SK-N-SH treated with all-trans-retinoic acid at 6 μM for 48 hours (cell line): ENCODE data around the gene CD48.

Source experiments
- ATAC-seq: fragments of 200-7000 bp; cut with Tn5 transposase; 3 replicates; pipeline ENCODE4 v1.9.1; 2020; ENCODE audit warnings: mild to moderate bottlenecking, moderate library complexity
- ARNTL ChIP-seq: fragments of 450-650 bp; formaldehyde crosslinking; IDR thresholded peaks from 2 replicates; pipeline ENCODE4 v1.5.0; 2020; ENCODE audit warnings: low read depth, mild to moderate bottlenecking, moderate library complexity, borderline replicate concordance
- CREB5 ChIP-seq: fragments of 250-450 bp; sonication (Bioruptor Pico); IDR thresholded peaks from 2 replicates; pipeline ENCODE4 v1.5.1; 2020; ENCODE audit warnings: low read depth, mild to moderate bottlenecking, moderate library complexity
- CSDC2 ChIP-seq: fragments of 250-450 bp; sonication (Bioruptor Pico); IDR thresholded peaks from 2 replicates; pipeline ENCODE4 v1.5.0; 2020; ENCODE audit warnings: mild to moderate bottlenecking, moderate library complexity
- CSRNP3 ChIP-seq: fragments of 250-450 bp; sonication (Bioruptor Pico); IDR thresholded peaks from 2 replicates; pipeline ENCODE4 v1.5.1; 2021; ENCODE audit warnings: mild to moderate bottlenecking, moderate library complexity
- ESRRG ChIP-seq: fragments of 250-450 bp; sonication (Bioruptor Pico); IDR thresholded peaks from 2 replicates; pipeline ENCODE4 v1.6.1; 2021; ENCODE audit warnings: mild to moderate bottlenecking
- GLIS3 ChIP-seq: fragments of 250-450 bp; sonication (Bioruptor Pico); IDR thresholded peaks from 2 replicates; pipeline ENCODE4 v1.5.0; 2020; ENCODE audit warnings: mild to moderate bottlenecking, moderate library complexity
- OSR1 ChIP-seq: fragments of 250-450 bp; sonication (Bioruptor Pico); IDR thresholded peaks from 2 replicates; pipeline ENCODE4 v1.8.0; 2022; ENCODE audit warnings: moderate library complexity, mild to moderate bottlenecking, inconsistent platforms
- PATZ1 ChIP-seq: fragments of 250-450 bp; sonication (Bioruptor Pico); IDR thresholded peaks from 2 replicates; pipeline ENCODE4 v1.8.0; 2020; ENCODE audit warnings: mild to moderate bottlenecking, moderate library complexity, borderline replicate concordance
- POU6F1 ChIP-seq: fragments of 250-450 bp; sonication (Bioruptor Pico); IDR thresholded peaks from 2 replicates; pipeline ENCODE4 v1.8.0; 2021; ENCODE audit warnings: low read depth, mild to moderate bottlenecking, moderate library complexity, borderline replicate concordance
- RARB ChIP-seq: fragments of 250-450 bp; sonication (Bioruptor Pico); IDR thresholded peaks from 2 replicates; pipeline ENCODE4 v1.8.0; 2021; ENCODE audit warnings: mild to moderate bottlenecking, moderate library complexity
- TCF4 ChIP-seq: fragments of 250-450 bp; sonication (Bioruptor Pico); IDR thresholded peaks from 2 replicates; pipeline ENCODE4 v1.8.0; 2021; ENCODE audit warnings: mild to moderate bottlenecking, moderate library complexity, borderline replicate concordance
- TOX ChIP-seq: fragments of 250-450 bp; sonication (Bioruptor Pico); IDR thresholded peaks from 2 replicates; pipeline ENCODE4 v1.8.0; 2021; ENCODE audit warnings: mild to moderate bottlenecking, moderate library complexity, borderline replicate concordance
- TSHZ2 ChIP-seq: fragments of 250-450 bp; sonication (Bioruptor Pico); IDR thresholded peaks from 2 replicates; pipeline ENCODE4 v1.5.0; 2020; ENCODE audit warnings: mild to moderate bottlenecking, moderate library complexity
- ZC3H10 ChIP-seq: fragments of 250-450 bp; sonication (Bioruptor Pico); IDR thresholded peaks from 2 replicates; pipeline ENCODE4 v1.5.1; 2021; ENCODE audit warnings: mild to moderate bottlenecking, moderate library complexity
- ZFP3 ChIP-seq: fragments of 250-450 bp; sonication (Bioruptor Pico); IDR thresholded peaks from 2 replicates; pipeline ENCODE4 v1.5.0; 2020; ENCODE audit warnings: mild to moderate bottlenecking, moderate library complexity
- ZFP30 ChIP-seq: fragments of 450-650 bp; formaldehyde crosslinking; IDR thresholded peaks from 2 replicates; pipeline ENCODE4 v1.5.0; 2022; ENCODE audit warnings: mild to moderate bottlenecking, moderate library complexity
- ZNF565 ChIP-seq: fragments of 450-650 bp; formaldehyde crosslinking; conservative IDR thresholded peaks from 2 replicates; pipeline ENCODE4 v1.5.0; 2020; ENCODE audit warnings: low read depth, mild to moderate bottlenecking, moderate library complexity
- ZNF70 ChIP-seq: fragments of 450-650 bp; formaldehyde crosslinking; IDR thresholded peaks from 2 replicates; pipeline ENCODE4 v1.5.0; 2020; ENCODE audit warnings: mild to moderate bottlenecking, moderate library complexity
- ZNF8 ChIP-seq: fragments of 450-650 bp; formaldehyde crosslinking; IDR thresholded peaks from 2 replicates; pipeline ENCODE4 v1.5.0; 2020; ENCODE audit warnings: mild to moderate bottlenecking, moderate library complexity

CD48 gene

GRCh38 chr1:160646711-160647328, 64.8 kb downstream of the CD48 start, which contains the start of gene SLAMF1:
SLAMF1 (minus strand) TSS chr1:160647044; CDS start chr1:160646945, 99 bp downstream.
- TF ChIP-seq TCF4 (CRISPR knock-in tag), result no peak
- no peak for TF ChIP-seq ZFP30 (CRISPR knock-in tag)
- no peak for TF ChIP-seq CSDC2 (CRISPR knock-in tag)
- no peak for TF ChIP-seq TOX (CRISPR knock-in tag)
- TF ChIP-seq ESRRG, result no peak
- TF ChIP-seq RARB (CRISPR knock-in tag), result no peak
- no peak for TF ChIP-seq CREB5
- TF ChIP-seq ARNTL (CRISPR knock-in tag), result no peak
- no peak for TF ChIP-seq TSHZ2 (CRISPR knock-in tag)
- no peak for TF ChIP-seq OSR1 (CRISPR knock-in tag)
- no peak for TF ChIP-seq ZNF8 (CRISPR knock-in tag)
- TF ChIP-seq PATZ1, result no peak
- TF ChIP-seq ZNF70 (CRISPR knock-in tag), result no peak
- no peak for TF ChIP-seq POU6F1 (CRISPR knock-in tag)
- TF ChIP-seq ZC3H10, result no peak
- ATAC-seq, result no peak

GRCh38 chr1:160646180-160646579, 65.4 kb downstream of the CD48 start:
- TF ChIP-seq OSR1 (CRISPR knock-in tag), result no peak
- TF ChIP-seq ZFP30 (CRISPR knock-in tag), result no peak
- TF ChIP-seq ZNF8 (CRISPR knock-in tag), result no peak
- ATAC-seq, result no peak

GRCh38 chr1:160645386-160646130, 66.1 kb downstream of the CD48 start:
- no peak for ATAC-seq
- TF ChIP-seq GLIS3 (no peak), POU6F1 (CRISPR knock-in tag) (no peak), ESRRG (no peak), OSR1 (CRISPR knock-in tag) (no peak), ZC3H10 (no peak), ZFP3 (no peak), CSRNP3 (CRISPR knock-in tag) (no peak), ZNF565 (CRISPR knock-in tag) (no peak), CSDC2 (CRISPR knock-in tag) (no peak), TSHZ2 (CRISPR knock-in tag) (no peak), TCF4 (CRISPR knock-in tag) (no peak), RARB (CRISPR knock-in tag) (no peak), TOX (CRISPR knock-in tag) (no peak)
- TF ChIP-seq, all 23 proteins: peak for 0
